Keratinocyte (primary cell): ENCODE results near the gene LRRC74B. TPM values are rescaled to one million over a fixed set of nuclear protein-coding genes. Genes with fewer than 3 reads are reported as not detected.

Experiments used
- DNase-seq: peaks from one replicate; pipeline ENCODE4 v3.0.0-alpha.2; 2011; ENCODE audit warnings: low read depth, missing footprints, low spot score
- FAIRE-seq: peaks from 2 replicates; lab custom pipeline; 2011; peaks lifted over from hg19 to GRCh38; lab: Jason Lieb, UNC
- H2AFZ ChIP-seq: 2 replicates; pipeline ENCODE4 v1.6.0; 2012; ENCODE audit warnings: low read length, control low read depth, inconsistent platforms; ENCODE audit not compliant: control insufficient read depth
- H3K27ac ChIP-seq: 2 replicates; pipeline ENCODE4 v1.5.1; 2011; ENCODE audit warnings: low read length; ENCODE audit not compliant: control insufficient read depth, insufficient read depth
- H3K27me3 ChIP-seq: 3 replicates; pipeline ENCODE4 v1.6.0; 2011; ENCODE audit warnings: low read length; ENCODE audit not compliant: control insufficient read depth, insufficient read depth; ENCODE audit errors: extremely low read depth
- H3K36me3 ChIP-seq, 2 experiments: 2 replicates in 1 of 2; 3 replicates in 1 of 2; pipeline ENCODE4 v1.5.1; 2011; ENCODE audit warnings: low read length in 2 of 2, mild to moderate bottlenecking in 1 of 2; ENCODE audit not compliant: control insufficient read depth in 2 of 2, insufficient read depth in 2 of 2; ENCODE audit errors: extremely low read depth in 1 of 2
- H3K4me1 ChIP-seq: 3 replicates; pipeline ENCODE4 v1.5.1; 2011; ENCODE audit warnings: low read length; ENCODE audit not compliant: control insufficient read depth, insufficient read depth; ENCODE audit errors: extremely low read depth
- H3K4me2 ChIP-seq: 3 replicates; pipeline ENCODE4 v1.6.0; 2011; ENCODE audit warnings: low read depth, low read length; ENCODE audit not compliant: control insufficient read depth, insufficient read depth; ENCODE audit errors: extremely low read depth
- H3K4me3 ChIP-seq, 3 experiments: fragments of 200-600 bp in 1 of 3; sonication (generic) in 1 of 3; 2 replicates in 2 of 3; 3 replicates in 1 of 3; pipeline ENCODE4 v1.5.1; 2011 to 2016; ENCODE audit warnings: low read length in 3 of 3, mild to moderate bottlenecking in 3 of 3, control low read depth in 2 of 3, inconsistent platforms in 1 of 3, low read depth in 1 of 3, mixed read lengths in 1 of 3, mixed run types in 1 of 3, moderate library complexity in 1 of 3; ENCODE audit not compliant: control insufficient read depth in 2 of 3, insufficient read depth in 2 of 3; ENCODE audit errors: extremely low read depth in 1 of 3
- H3K79me2 ChIP-seq: 2 replicates; pipeline ENCODE4 v1.6.0; 2012; ENCODE audit warnings: low read length; ENCODE audit not compliant: control insufficient read depth, insufficient read depth
- H3K9ac ChIP-seq: 3 replicates; pipeline ENCODE4 v1.6.0; 2011; ENCODE audit warnings: low read length; ENCODE audit not compliant: control insufficient read depth, insufficient read depth; ENCODE audit errors: extremely low read depth
- H3K9me1 ChIP-seq: 3 replicates; pipeline ENCODE4 v1.6.0; 2011; ENCODE audit warnings: low read length; ENCODE audit not compliant: control insufficient read depth, insufficient read depth; ENCODE audit errors: extremely low read depth
- H3K9me3 ChIP-seq: 2 replicates; pipeline ENCODE4 v1.5.1; 2012; ENCODE audit warnings: low read depth, low read length; ENCODE audit not compliant: control insufficient read depth
- H4K20me1 ChIP-seq: 3 replicates; pipeline ENCODE4 v1.6.0; 2011; ENCODE audit warnings: low read length; ENCODE audit not compliant: control insufficient read depth, insufficient read depth; ENCODE audit errors: extremely low read depth
- EZH2 ChIP-seq: IDR thresholded peaks from one replicate; pipeline ENCODE4 v1.6.1; 2012; ENCODE audit warnings: inconsistent platforms, mild to moderate bottlenecking, low read length, moderate library complexity
- dilution Hi-C: fragments of 300-500 bp; cut with MboI; formaldehyde crosslinking; loops from one replicate; pipeline ENCODE4 v1.7.0; 2020; ENCODE audit warnings: low sequenced_read_pairs; ENCODE audit not compliant: extremely low pct_ligation_motif_present
- polyA plus RNA-seq, 5 experiments: library from polyadenylated mRNA; depleted of rRNA in 3 of 5; stranded (reverse) in 3 of 5; stranded (forward) in 1 of 5; unstranded in 1 of 5; fragments of >200 nt; gene quantifications; 1 replicate in 1 of 5; 2 replicates in 3 of 5; 3 replicates in 1 of 5; pipeline versions ENCODE4 v1.2.1 to v1.2.3, GENCODE V29; 2011 to 2012; ENCODE audit warnings: missing spikeins in 2 of 5, low read depth in 1 of 5, low replicate concordance in 1 of 5
- TF ChIP-seq, protein P1 (sequence below), 3 experiments: IDR thresholded peaks in 1 of 3; conservative IDR thresholded peaks in 1 of 3; optimal IDR thresholded peaks in 1 of 3; 2 replicates in 2 of 3; 3 replicates in 1 of 3; pipeline versions ENCODE3 to v1.5.1; 2011; ENCODE audit warnings: low read length in 3 of 3, mild to moderate bottlenecking in 3 of 3, moderate library complexity in 2 of 3, control low read depth in 1 of 3, inconsistent platforms in 1 of 3; ENCODE audit not compliant: insufficient read depth in 2 of 3; ENCODE audit errors: extremely low read depth in 1 of 3

Gene LRRC74B
- polyA plus RNA-seq, 1 donor (not counting 4 experiments of a cell fraction or from before 2014, with no cell fraction given) = not detected

DNA sequence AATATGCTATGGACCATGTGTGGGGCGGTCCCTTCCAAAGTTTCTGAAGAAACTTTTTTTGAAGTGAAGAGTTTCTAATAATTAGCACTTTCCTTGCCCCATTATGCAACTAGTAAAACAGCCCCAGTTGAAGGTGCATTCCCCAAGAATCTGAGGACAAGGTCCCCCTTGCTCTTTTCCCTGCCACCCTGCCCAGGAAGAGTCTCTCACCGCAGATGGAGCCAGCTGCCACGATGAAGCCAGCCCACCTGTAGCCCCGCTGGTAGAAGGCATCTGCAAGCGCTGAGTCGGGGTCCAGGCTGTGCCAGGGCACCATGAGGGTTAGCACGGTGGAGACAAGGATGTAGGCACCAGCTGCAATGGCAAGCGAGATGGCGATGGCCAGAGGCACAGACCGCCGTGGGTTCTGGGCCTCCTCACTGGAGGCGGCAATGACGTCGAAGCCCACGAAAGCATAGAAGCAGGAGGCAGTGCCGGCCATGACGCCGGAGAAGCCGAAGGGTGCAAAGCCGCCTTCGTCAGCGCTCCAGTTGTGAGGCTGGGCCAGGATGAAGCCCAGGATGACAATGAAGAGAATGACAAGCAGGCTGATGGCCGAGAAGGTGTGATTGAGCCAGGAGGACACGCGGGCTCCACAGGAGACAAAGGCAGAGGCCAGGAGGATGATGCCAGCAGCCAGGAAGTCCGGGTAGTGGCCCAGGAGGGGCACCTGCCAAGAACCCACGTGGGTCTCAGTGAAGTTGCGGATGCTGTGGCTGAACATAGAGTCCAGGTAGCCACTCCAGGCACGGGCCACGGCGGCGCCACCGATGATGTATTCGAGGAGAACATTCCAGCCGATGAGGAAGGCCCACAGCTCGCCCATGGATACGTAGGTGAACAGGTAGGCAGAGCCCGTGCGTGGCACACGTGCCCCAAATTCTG is 14.9 kb upstream of the LRRC74B start:
- Histone ChIP-seq H3K9me1 (no peaks in the 10 kb centered on the region), H3K36me3 (no peaks in the 10 kb centered on the region), H3K4me2 (no peak overlapping the region), H3K27me3 (peaks cover 22% of the 10 kb centered on the region), H3K9ac (no peak overlapping the region), H2AFZ (no peak overlapping the region), H3K79me2 (no peaks in the 10 kb centered on the region), H4K20me1 (no peaks in the 10 kb centered on the region), H3K4me1 (peaks cover 21% of the 10 kb centered on the region), H3K27ac (no peak overlapping the region), H3K4me3 (no peak overlapping the region), H3K9me3 (no peaks in the 10 kb centered on the region)
- FAIRE-seq (no peak), DNase-seq (no peak)
- dilution Hi-C loops = no loop called here
- TF ChIP-seq, protein P1, sequence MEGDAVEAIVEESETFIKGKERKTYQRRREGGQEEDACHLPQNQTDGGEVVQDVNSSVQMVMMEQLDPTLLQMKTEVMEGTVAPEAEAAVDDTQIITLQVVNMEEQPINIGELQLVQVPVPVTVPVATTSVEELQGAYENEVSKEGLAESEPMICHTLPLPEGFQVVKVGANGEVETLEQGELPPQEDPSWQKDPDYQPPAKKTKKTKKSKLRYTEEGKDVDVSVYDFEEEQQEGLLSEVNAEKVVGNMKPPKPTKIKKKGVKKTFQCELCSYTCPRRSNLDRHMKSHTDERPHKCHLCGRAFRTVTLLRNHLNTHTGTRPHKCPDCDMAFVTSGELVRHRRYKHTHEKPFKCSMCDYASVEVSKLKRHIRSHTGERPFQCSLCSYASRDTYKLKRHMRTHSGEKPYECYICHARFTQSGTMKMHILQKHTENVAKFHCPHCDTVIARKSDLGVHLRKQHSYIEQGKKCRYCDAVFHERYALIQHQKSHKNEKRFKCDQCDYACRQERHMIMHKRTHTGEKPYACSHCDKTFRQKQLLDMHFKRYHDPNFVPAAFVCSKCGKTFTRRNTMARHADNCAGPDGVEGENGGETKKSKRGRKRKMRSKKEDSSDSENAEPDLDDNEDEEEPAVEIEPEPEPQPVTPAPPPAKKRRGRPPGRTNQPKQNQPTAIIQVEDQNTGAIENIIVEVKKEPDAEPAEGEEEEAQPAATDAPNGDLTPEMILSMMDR (optimal IDR thresholded peaks at IDR 0.05 in 1 of 3, IDR thresholded peaks at IDR 0.05 in 1 of 3, conservative IDR thresholded peaks at IDR 0.05 in 1 of 3; ENCODE audit: extremely low read depth in 1 of 3, insufficient read depth in 2 of 3, low read length in 3 of 3) = no peak
- no peak for TF ChIP-seq EZH2

DNA sequence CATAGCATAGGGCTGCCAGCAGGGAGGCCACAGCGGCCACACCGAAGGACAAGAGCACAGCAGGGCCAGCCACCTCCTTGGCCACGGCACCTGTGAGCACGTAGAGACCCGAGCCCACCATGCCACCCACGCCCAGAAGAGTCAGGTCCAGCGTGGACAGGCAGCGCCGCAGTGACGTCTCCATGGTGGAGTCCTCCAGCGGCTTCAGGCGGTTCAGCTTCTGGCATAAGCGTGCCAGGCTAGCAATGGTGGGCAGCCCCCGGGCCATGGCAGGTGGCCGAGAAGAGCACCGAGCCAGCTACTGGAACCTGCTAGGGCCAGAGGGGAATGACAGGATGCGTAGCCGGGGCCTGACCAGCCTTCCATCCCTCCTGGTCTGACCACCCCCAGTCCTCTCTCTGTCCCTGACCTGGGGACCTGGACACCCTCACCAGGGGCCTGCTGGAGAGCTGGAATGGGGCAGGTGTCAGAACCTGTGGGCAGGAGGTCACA is 14.2 kb upstream of the LRRC74B start:
- Histone ChIP-seq H3K4me1 (peaks cover 14% of the 10 kb centered on the region), H4K20me1 (no peaks in the 10 kb centered on the region), H3K4me2 (no peak overlapping the region), H2AFZ (no peak overlapping the region), H3K4me3 (no peak overlapping the region), H3K9me1 (no peaks in the 10 kb centered on the region), H3K36me3 (no peaks in the 10 kb centered on the region), H3K27me3 (peaks cover 22% of the 10 kb centered on the region), H3K79me2 (no peaks in the 10 kb centered on the region), H3K9ac (no peak overlapping the region), H3K27ac (no peak overlapping the region), H3K9me3 (no peaks in the 10 kb centered on the region)
- TF ChIP-seq EZH2 = no peak
- TF ChIP-seq, protein P1 (optimal IDR thresholded peaks at IDR 0.05 in 1 of 3, IDR thresholded peaks at IDR 0.05 in 1 of 3, conservative IDR thresholded peaks at IDR 0.05 in 1 of 3; ENCODE audit: extremely low read depth in 1 of 3, insufficient read depth in 2 of 3, low read length in 3 of 3) = no peak
- dilution Hi-C loops = no loop called here
- DNase-seq = no peak
- FAIRE-seq = no peak
